Measurements from ENCODE around the gene TAF1D. TPM values are rescaled to one million over a fixed set of nuclear protein-coding genes. Genes with fewer than 3 reads are reported as not detected.

The TAF1D gene
- polyA plus RNA-seq, 1 experiment: 32.8 TPM

GRCh38 chr11:93737904-93738612 is 3.2 kb downstream of the TAF1D start:
- Histone ChIP-seq H3K4me3 (ENCODE audit: low read depth, low read length) (no peak overlapping the region; the same call in 1 of the 2 replicates), H3K27me3 (ENCODE audit: control insufficient read depth, insufficient read depth, low read length) (no peaks in the 10 kb centered on the region), H3K36me3 (ENCODE audit: control insufficient read depth, insufficient read depth, low read length) (peaks cover 13% of the 10 kb centered on the region)
- ChIA-PET POLR2A (interaction anchor here (0.6 to 0.8 kb wide), 2 partner anchors 46 to 1005 kb away, joined by 3 read pairs; partner anchors contain the start of gene MED17), CTCF (interaction anchor here (0.6 to 1.6 kb wide), 3 partner anchors 24 to 577 kb away, joined by 3 read pairs; partner anchors contain the start of gene MED17)
- no peak for TF ChIP-seq CTCF (IDR thresholded peaks at IDR 0.05; ENCODE audit: insufficient read depth, low read depth, low read length)
- DNase-seq (ENCODE audit: low read depth): no peak

- Histone ChIP-seq H3K4me3 (ENCODE audit: low read depth, low read length) (no peak overlapping the region), H3K27me3 (ENCODE audit: control insufficient read depth, insufficient read depth, low read length) (no peaks in the 10 kb centered on the region), H3K36me3 (ENCODE audit: control insufficient read depth, insufficient read depth, low read length) (peaks cover 15% of the 10 kb centered on the region)
- ChIA-PET POLR2A (no interaction called here), CTCF (interaction anchor here (0.6 to 1.4 kb wide), 2 partner anchors 9 to 59 kb away, joined by 3 to 4 read pairs; no protein-coding TSS in a partner anchor)
- DNase-seq (ENCODE audit: low read depth): no peak
- no peak for TF ChIP-seq CTCF (IDR thresholded peaks at IDR 0.05; ENCODE audit: insufficient read depth, low read depth, low read length)
These were observed 5.2 kb downstream of the TAF1D start for GRCh38 chr11:93736129-93736528.

- TF ChIP-seq CTCF (IDR thresholded peaks at IDR 0.05; ENCODE audit: insufficient read depth, low read depth, low read length): no peak
- ChIA-PET CTCF (interaction anchor here (1.4 kb wide), 1 partner anchor 10 kb away, joined by 4 read pairs; no protein-coding TSS in a partner anchor), POLR2A (no interaction called here)
- Histone ChIP-seq H3K36me3 (ENCODE audit: control insufficient read depth, insufficient read depth, low read length) (peaks cover 15% of the 10 kb centered on the region), H3K4me3 (ENCODE audit: low read depth, low read length) (no peak overlapping the region), H3K27me3 (ENCODE audit: control insufficient read depth, insufficient read depth, low read length) (no peaks in the 10 kb centered on the region)
- DNase-seq (ENCODE audit: low read depth): no peak
These were observed 5.7 kb downstream of the TAF1D start for GRCh38 chr11:93735627-93736026.

GRCh38 chr11:93734427-93735222 is 6.7 kb downstream of the TAF1D start:
- ChIA-PET CTCF (no interaction called here), POLR2A (no interaction called here)
- Histone ChIP-seq H3K36me3 (ENCODE audit: control insufficient read depth, insufficient read depth, low read length) (peaks cover 20% of the 10 kb centered on the region), H3K27me3 (ENCODE audit: control insufficient read depth, insufficient read depth, low read length) (no peaks in the 10 kb centered on the region), H3K4me3 (ENCODE audit: low read depth, low read length) (no peak overlapping the region)
- no peak for TF ChIP-seq CTCF (IDR thresholded peaks at IDR 0.05; ENCODE audit: insufficient read depth, low read depth, low read length)
- DNase-seq (ENCODE audit: low read depth): no peak

GRCh38 chr11:93733474-93733873 is 7.8 kb downstream of the TAF1D start:
- no peak for TF ChIP-seq CTCF (IDR thresholded peaks at IDR 0.05; ENCODE audit: insufficient read depth, low read depth, low read length)
- CTCF ChIA-PET: no interaction called here
- Histone ChIP-seq H3K27me3 (ENCODE audit: control insufficient read depth, insufficient read depth, low read length) (no peaks in the 10 kb centered on the region), H3K36me3 (ENCODE audit: control insufficient read depth, insufficient read depth, low read length) (peaks cover 21% of the 10 kb centered on the region), H3K4me3 (ENCODE audit: low read depth, low read length) (no peak overlapping the region)
- POLR2A ChIA-PET: no interaction called here
- no peak for DNase-seq (ENCODE audit: low read depth)

All from BJ (cell line).